ENCODE measurements around the gene TRAK1.
"Not testable (repeated sequence)": the region's sequence is repeated elsewhere in the genome, so short reads cannot be mapped to it uniquely, and the experiment has no call there.

The TRAK1 gene

GRCh38 chr3:42090973-42091731, at the start of gene TRAK1:
Gene TRAK1, plus strand, starts transcription at chr3:42091357. Its CDS starts 113 bp downstream, at chr3:42091470.
- DNase-seq (ENCODE audit: low read depth in 3 of 3), result no peak

GRCh38 chr3:42042747-42043098, 48.4 kb upstream of the TRAK1 start:
- DNase-seq (ENCODE audit: low read depth in 3 of 3), result no peak

GRCh38 chr3:42043099-42043813, 47.9 kb upstream of the TRAK1 start:
- no peak for DNase-seq (ENCODE audit: low read depth in 3 of 3)

- DNase-seq (ENCODE audit: low read depth in 3 of 3), result no peak
These were observed 45.4 kb upstream of the TRAK1 start for GRCh38 chr3:42045708-42046243.

GRCh38 chr3:42048526-42048925, 42.6 kb upstream of the TRAK1 start:
- DNase-seq (ENCODE audit: low read depth in 3 of 3), result not testable (repeated sequence)

GRCh38 chr3:42050126-42050525, 41.0 kb upstream of the TRAK1 start:
- no peak for DNase-seq (ENCODE audit: low read depth in 3 of 3)

GRCh38 chr3:42051384-42052131, 39.6 kb upstream of the TRAK1 start:
- DNase-seq (ENCODE audit: low read depth in 3 of 3), result no peak

GRCh38 chr3:42052132-42052483, 39.0 kb upstream of the TRAK1 start:
- DNase-seq (ENCODE audit: low read depth in 3 of 3), result no peak

- DNase-seq (ENCODE audit: low read depth in 3 of 3), result no peak
These were observed 38.4 kb upstream of the TRAK1 start for GRCh38 chr3:42052484-42053351.

- no peak for DNase-seq (ENCODE audit: low read depth in 3 of 3)
These were observed 37.7 kb upstream of the TRAK1 start for GRCh38 chr3:42053476-42053875.

- DNase-seq (ENCODE audit: low read depth in 3 of 3), result no peak
These were observed 35.9 kb upstream of the TRAK1 start for GRCh38 chr3:42055291-42055690.

GRCh38 chr3:42056840-42057239, 34.3 kb upstream of the TRAK1 start:
- DNase-seq (ENCODE audit: low read depth in 3 of 3), result no peak

GRCh38 chr3:42057561-42058211, 33.5 kb upstream of the TRAK1 start:
- DNase-seq (ENCODE audit: low read depth in 3 of 3), result no peak

GRCh38 chr3:42061025-42061712, 30.0 kb upstream of the TRAK1 start:
- no peak for DNase-seq (ENCODE audit: low read depth in 3 of 3)

GRCh38 chr3:42061713-42062380, 29.3 kb upstream of the TRAK1 start:
- DNase-seq (ENCODE audit: low read depth in 3 of 3), result no peak

GRCh38 chr3:42062464-42062863, 28.7 kb upstream of the TRAK1 start:
- no peak for DNase-seq (ENCODE audit: low read depth in 3 of 3)

- no peak for DNase-seq (ENCODE audit: low read depth in 3 of 3)
These were observed 27.3 kb upstream of the TRAK1 start for GRCh38 chr3:42063888-42064287.

GRCh38 chr3:42066516-42067181, 24.5 kb upstream of the TRAK1 start:
- DNase-seq (ENCODE audit: low read depth in 3 of 3), result no peak

- no peak for DNase-seq (ENCODE audit: low read depth in 3 of 3)
These were observed 23.8 kb upstream of the TRAK1 start for GRCh38 chr3:42067326-42067725.
